HEK293 (cell line): ENCODE measurements around the gene SBF2.

ENCODE experiments used
- BCL11A ChIP-seq: fragments of 450-650 bp; formaldehyde crosslinking; IDR thresholded peaks from 2 replicates; pipeline ENCODE4 v1.5.1; 2016; ENCODE audit warnings: low read depth, missing biosample characterization, missing genetic modification characterization
- CTCF ChIP-seq: fragments of 450-650 bp; formaldehyde crosslinking; IDR thresholded peaks from 2 replicates; pipeline ENCODE4 v1.5.1; 2016; ENCODE audit warnings: missing biosample characterization, missing genetic modification characterization
- ELK4 ChIP-seq: IDR thresholded peaks from 2 replicates; pipeline ENCODE4 v1.6.1; 2011; ENCODE audit warnings: mild to moderate bottlenecking, low read depth, low read length, borderline replicate concordance
- PATZ1 ChIP-seq: fragments of 450-650 bp; formaldehyde crosslinking; IDR thresholded peaks from 2 replicates; pipeline ENCODE4 v1.5.1; 2016; ENCODE audit warnings: missing biosample characterization, missing genetic modification characterization
- ZBTB17 ChIP-seq: fragments of 450-650 bp; formaldehyde crosslinking; IDR thresholded peaks from 2 replicates; pipeline ENCODE4 v1.5.1; 2016; ENCODE audit warnings: missing biosample characterization, missing genetic modification characterization
- ZBTB49 ChIP-seq: fragments of 450-650 bp; formaldehyde crosslinking; IDR thresholded peaks from 2 replicates; pipeline ENCODE4 v1.5.1; 2016; ENCODE audit warnings: missing biosample characterization, missing genetic modification characterization, low read depth
- ZEB2 ChIP-seq: fragments of 450-650 bp; formaldehyde crosslinking; IDR thresholded peaks from 2 replicates; pipeline ENCODE4 v1.5.1; 2016; ENCODE audit warnings: missing biosample characterization, missing genetic modification characterization
- ZFP69B ChIP-seq: fragments of 450-650 bp; formaldehyde crosslinking; IDR thresholded peaks from 2 replicates; pipeline ENCODE4 v1.5.1; 2016; ENCODE audit warnings: missing biosample characterization, missing genetic modification characterization
- ZNF114 ChIP-seq: fragments of 450-650 bp; formaldehyde crosslinking; IDR thresholded peaks from 2 replicates; pipeline ENCODE4 v1.5.0; 2017; ENCODE audit warnings: missing biosample characterization, missing genetic modification characterization
- ZNF132 ChIP-seq: fragments of 450-650 bp; formaldehyde crosslinking; IDR thresholded peaks from 2 replicates; pipeline ENCODE4 v1.5.1; 2017; ENCODE audit warnings: missing biosample characterization, missing genetic modification characterization, borderline replicate concordance
- ZNF148 ChIP-seq: fragments of 450-650 bp; formaldehyde crosslinking; IDR thresholded peaks from 2 replicates; pipeline ENCODE4 v1.5.0; 2017; ENCODE audit warnings: missing biosample characterization, missing genetic modification characterization, borderline replicate concordance
- ZNF202 ChIP-seq: fragments of 450-650 bp; formaldehyde crosslinking; IDR thresholded peaks from 2 replicates; pipeline ENCODE4 v1.5.1; 2016; ENCODE audit warnings: missing biosample characterization, missing genetic modification characterization, borderline replicate concordance
- ZNF221 ChIP-seq: fragments of 450-650 bp; formaldehyde crosslinking; IDR thresholded peaks from 2 replicates; pipeline ENCODE4 v1.5.1; 2017; ENCODE audit warnings: missing biosample characterization, missing genetic modification characterization, borderline replicate concordance
- ZNF354C ChIP-seq: fragments of 450-650 bp; formaldehyde crosslinking; IDR thresholded peaks from 2 replicates; pipeline ENCODE4 v1.5.1; 2016; ENCODE audit warnings: missing biosample characterization, missing genetic modification characterization, low read depth, borderline replicate concordance
- ZNF37A ChIP-seq: fragments of 450-650 bp; IDR thresholded peaks from 2 replicates; pipeline ENCODE4 v1.5.1; 2018; ENCODE audit warnings: missing biosample characterization, missing genetic modification characterization
- ZNF398 ChIP-seq: fragments of 450-650 bp; formaldehyde crosslinking; IDR thresholded peaks from 2 replicates; pipeline ENCODE4 v1.5.1; 2017; ENCODE audit warnings: missing biosample characterization, missing genetic modification characterization
- ZNF48 ChIP-seq: fragments of 450-650 bp; formaldehyde crosslinking; IDR thresholded peaks from 2 replicates; pipeline ENCODE4 v1.5.1; 2016; ENCODE audit warnings: missing biosample characterization, missing genetic modification characterization
- ZNF514 ChIP-seq: fragments of 450-650 bp; formaldehyde crosslinking; IDR thresholded peaks from 2 replicates; pipeline ENCODE4 v1.5.1; 2016; ENCODE audit warnings: missing biosample characterization, missing genetic modification characterization
- ZNF544 ChIP-seq: fragments of 450-650 bp; formaldehyde crosslinking; IDR thresholded peaks from 2 replicates; pipeline ENCODE4 v1.5.0; 2017; ENCODE audit warnings: missing biosample characterization, missing genetic modification characterization
- ZNF571 ChIP-seq: fragments of 450-650 bp; formaldehyde crosslinking; IDR thresholded peaks from 2 replicates; pipeline ENCODE4 v1.5.0; 2017; ENCODE audit warnings: missing biosample characterization, missing genetic modification characterization
- ZNF658 ChIP-seq: fragments of 450-650 bp; formaldehyde crosslinking; IDR thresholded peaks from 2 replicates; pipeline ENCODE4; 2016; ENCODE audit warnings: missing biosample characterization, missing genetic modification characterization
- ZNF701 ChIP-seq: fragments of 450-650 bp; formaldehyde crosslinking; IDR thresholded peaks from 2 replicates; pipeline ENCODE4 v1.5.1; 2016; ENCODE audit warnings: missing biosample characterization, missing genetic modification characterization
- ZNF777 ChIP-seq: fragments of 450-650 bp; formaldehyde crosslinking; IDR thresholded peaks from 2 replicates; pipeline ENCODE4 v1.5.1; 2017; ENCODE audit warnings: missing biosample characterization, missing genetic modification characterization, borderline replicate concordance
- ZNF843 ChIP-seq: fragments of 450-650 bp; formaldehyde crosslinking; IDR thresholded peaks from 2 replicates; pipeline ENCODE4 v1.5.1; 2016; ENCODE audit warnings: missing biosample characterization, missing genetic modification characterization
- ZSCAN4 ChIP-seq: fragments of 450-650 bp; formaldehyde crosslinking; IDR thresholded peaks from 2 replicates; pipeline ENCODE4 v1.5.1; 2017; ENCODE audit warnings: missing biosample characterization, missing genetic modification characterization

The SBF2 gene

GRCh38 chr11:10307400-10308200, 13.6 kb upstream of the SBF2 start (continued):
- TF ChIP-seq PATZ1 (tag by site-specific recombination) (peak; percentile 76), ZBTB49 (tag by site-specific recombination) (no peak), ZNF202 (tag by site-specific recombination) (no peak), ZNF354C (tag by site-specific recombination) (no peak), BCL11A (tag by site-specific recombination) (peak; percentile 67), ZBTB17 (tag by site-specific recombination) (peak; percentile 59), ZNF148 (tag by site-specific recombination) (no peak), ZNF843 (tag by site-specific recombination) (peak; percentile 61), ZNF658 (tag by site-specific recombination) (no peak), ZNF114 (tag by site-specific recombination) (no peak), ELK4 (no peak), ZNF571 (tag by site-specific recombination) (no peak), ZNF777 (tag by site-specific recombination) (peak; percentile 53; the same call in 1 of the 2 replicates), ZNF132 (tag by site-specific recombination) (no peak), CTCF (tag by site-specific recombination) (peak; percentile 97), ZNF37A (no peak), ZNF48 (tag by site-specific recombination) (no peak), ZFP69B (tag by site-specific recombination) (peak; percentile 38), ZNF398 (tag by site-specific recombination) (peak; percentile 56; the same call in 1 of the 2 replicates), ZEB2 (peak; percentile 96), ZNF221 (tag by site-specific recombination) (no peak), ZNF701 (tag by site-specific recombination) (no peak), ZSCAN4 (tag by site-specific recombination) (no peak; the same call in 1 of the 2 replicates), ZNF544 (tag by site-specific recombination) (no peak), ZNF514 (no peak)
